Measurements from ENCODE around the gene TIPIN. TPM values are rescaled to one million over a fixed set of nuclear protein-coding genes. Genes with fewer than 3 reads are reported as not detected.
"Not testable (repeated sequence)": the region's sequence is repeated elsewhere in the genome, so short reads cannot be mapped to it uniquely, and the experiment has no call there.

TIPIN gene, protein sequence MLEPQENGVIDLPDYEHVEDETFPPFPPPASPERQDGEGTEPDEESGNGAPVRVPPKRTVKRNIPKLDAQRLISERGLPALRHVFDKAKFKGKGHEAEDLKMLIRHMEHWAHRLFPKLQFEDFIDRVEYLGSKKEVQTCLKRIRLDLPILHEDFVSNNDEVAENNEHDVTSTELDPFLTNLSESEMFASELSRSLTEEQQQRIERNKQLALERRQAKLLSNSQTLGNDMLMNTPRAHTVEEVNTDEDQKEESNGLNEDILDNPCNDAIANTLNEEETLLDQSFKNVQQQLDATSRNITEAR
- 10 to 100 TPM; 13.2 to 19.6 (median 17.9) TPM for polyA plus RNA-seq (ENCODE audit: insufficient read length in 4 of 4)

GRCh38 chr15:66356359-66357236, at the start of gene TIPIN:
Gene TIPIN, minus strand, starts transcription at chr15:66356685. Its CDS starts 3,738 bp downstream, at chr15:66352947.
- peak; percentile 80 to 91 (median 88) for DNase-seq (ENCODE audit: low read depth in 4 of 4, low spot score in 3 of 4)

- peak in 2 of 4 donors; percentile 50 to 54 for DNase-seq (ENCODE audit: low read depth in 4 of 4, low spot score in 3 of 4)
These were observed 49.1 kb upstream of the TIPIN start for GRCh38 chr15:66405615-66406014.

- DNase-seq (ENCODE audit: low read depth in 4 of 4, low spot score in 3 of 4), result no peak
These were observed 48.5 kb upstream of the TIPIN start for GRCh38 chr15:66405007-66405406.

DNA sequence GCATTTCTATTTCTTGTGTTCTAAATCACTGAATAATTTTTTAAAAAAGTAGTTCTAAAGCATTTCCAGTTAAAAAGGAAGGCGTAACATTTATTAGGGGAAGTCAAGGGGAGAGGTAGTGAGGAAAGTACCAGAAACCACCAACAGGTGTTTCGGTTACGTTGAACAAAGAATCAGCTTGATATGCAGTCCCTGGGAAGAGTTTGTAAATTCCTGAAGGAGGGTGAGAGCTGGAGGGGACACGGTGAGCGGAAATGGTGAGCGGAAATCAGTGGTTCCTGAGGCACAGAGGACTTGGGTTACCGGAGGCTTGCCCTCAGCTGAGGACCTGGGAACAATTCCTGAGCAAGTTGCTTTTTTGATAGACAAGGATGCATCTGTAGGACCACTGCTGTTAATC, 48.0 kb upstream of the TIPIN start:
- peak in 1 of 4 donors; percentile 19 for DNase-seq (ENCODE audit: low read depth in 4 of 4, low spot score in 3 of 4)

- DNase-seq (ENCODE audit: low read depth in 4 of 4, low spot score in 3 of 4), result no peak
These were observed 47.6 kb upstream of the TIPIN start for GRCh38 chr15:66404122-66404521.

DNA sequence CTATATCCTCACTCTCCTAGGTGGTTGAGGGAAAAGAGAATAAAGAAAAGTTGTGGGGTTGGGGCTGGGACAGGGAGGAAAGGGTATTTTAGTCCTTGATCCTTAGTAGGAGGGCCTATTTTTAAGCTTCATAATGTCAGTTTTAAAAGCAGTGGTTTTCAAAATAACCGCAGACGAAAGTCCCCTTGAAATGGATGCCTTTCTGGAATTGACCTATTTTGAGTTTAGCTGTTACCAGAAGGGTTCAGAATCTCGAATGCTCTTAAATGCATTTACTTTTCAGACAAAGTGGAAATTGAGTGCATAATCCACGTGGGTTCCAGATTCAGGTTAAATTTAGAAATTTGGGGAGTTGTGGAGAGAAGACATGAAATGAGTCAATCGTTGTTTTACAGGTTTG, 46.8 kb upstream of the TIPIN start:
- no peak for DNase-seq (ENCODE audit: low read depth in 4 of 4, low spot score in 3 of 4)

- no peak for DNase-seq (ENCODE audit: low read depth in 4 of 4, low spot score in 3 of 4)
These were observed 46.3 kb upstream of the TIPIN start for GRCh38 chr15:66402761-66403284.

DNA sequence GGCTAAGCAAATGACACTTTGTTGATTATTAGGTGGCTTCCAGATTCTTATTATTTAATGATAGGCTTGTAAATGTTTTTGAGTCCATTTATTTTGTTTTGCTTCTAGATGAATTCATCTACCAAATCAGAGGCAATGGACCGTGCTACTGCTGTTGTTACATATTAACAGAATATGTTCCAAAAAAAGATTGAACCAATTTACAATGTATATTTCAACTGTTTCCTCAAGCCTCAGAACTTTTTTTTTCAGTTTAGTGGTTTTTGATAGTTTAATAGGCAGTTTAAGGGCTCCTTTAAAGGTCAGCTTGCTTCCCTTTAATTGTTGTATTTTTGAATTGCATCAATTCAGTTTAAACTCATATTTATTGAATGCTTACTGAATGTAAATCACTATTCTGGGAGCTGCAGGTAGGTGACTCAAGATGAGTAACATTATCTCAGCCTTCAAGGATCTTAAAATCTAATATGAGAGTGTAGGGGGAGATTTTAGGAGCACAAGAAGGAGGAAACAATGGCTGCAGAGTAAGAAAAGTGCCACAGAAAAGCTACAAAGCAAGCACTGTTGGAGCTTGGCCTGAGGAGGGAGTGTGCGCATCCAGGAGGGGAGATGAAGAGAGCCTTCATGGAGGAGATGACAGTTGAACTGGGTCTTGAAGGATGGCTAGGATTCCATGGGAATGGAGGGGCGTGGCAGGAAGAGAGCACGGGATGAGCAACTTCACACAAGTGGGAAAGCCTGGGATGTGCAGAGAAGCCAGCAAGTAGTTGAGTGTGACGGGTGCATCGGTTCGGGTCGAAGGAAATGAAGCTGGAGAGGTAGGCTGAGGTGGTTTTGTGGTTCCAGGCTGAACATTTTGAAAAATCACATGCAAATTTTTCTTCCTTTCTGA, 44.9 kb upstream of the TIPIN start:
- no peak for DNase-seq (ENCODE audit: low read depth in 4 of 4, low spot score in 3 of 4)

GRCh38 chr15:66400351-66400774, 43.9 kb upstream of the TIPIN start:
- no peak for DNase-seq (ENCODE audit: low read depth in 4 of 4, low spot score in 3 of 4)

DNA sequence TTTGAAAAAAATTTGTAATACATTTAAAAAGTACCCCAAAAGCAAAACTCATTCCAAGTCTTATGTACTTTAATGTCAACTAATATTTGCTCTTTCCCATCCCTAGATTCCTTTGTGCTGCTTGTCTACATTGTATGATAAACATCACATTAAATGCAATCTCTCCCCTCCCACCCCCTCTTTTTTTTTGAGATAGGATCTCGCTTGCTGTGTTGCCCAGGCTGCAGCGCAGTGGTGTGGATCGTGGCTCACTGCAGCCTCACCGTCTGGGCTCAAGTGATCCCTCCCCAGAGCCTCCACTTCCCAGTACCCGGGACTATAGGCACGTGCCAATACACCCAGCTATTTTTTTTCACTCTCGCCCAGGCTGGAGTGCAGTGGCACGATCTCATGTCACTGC, 42.8 kb upstream of the TIPIN start:
- DNase-seq (ENCODE audit: low read depth in 4 of 4, low spot score in 3 of 4), result no peak

GRCh38 chr15:66394915-66395314, 38.4 kb upstream of the TIPIN start:
- no peak for DNase-seq (ENCODE audit: low read depth in 4 of 4, low spot score in 3 of 4)

- DNase-seq (ENCODE audit: low read depth in 4 of 4, low spot score in 3 of 4), result no peak
These were observed 38.0 kb upstream of the TIPIN start for GRCh38 chr15:66394472-66394871.

DNA sequence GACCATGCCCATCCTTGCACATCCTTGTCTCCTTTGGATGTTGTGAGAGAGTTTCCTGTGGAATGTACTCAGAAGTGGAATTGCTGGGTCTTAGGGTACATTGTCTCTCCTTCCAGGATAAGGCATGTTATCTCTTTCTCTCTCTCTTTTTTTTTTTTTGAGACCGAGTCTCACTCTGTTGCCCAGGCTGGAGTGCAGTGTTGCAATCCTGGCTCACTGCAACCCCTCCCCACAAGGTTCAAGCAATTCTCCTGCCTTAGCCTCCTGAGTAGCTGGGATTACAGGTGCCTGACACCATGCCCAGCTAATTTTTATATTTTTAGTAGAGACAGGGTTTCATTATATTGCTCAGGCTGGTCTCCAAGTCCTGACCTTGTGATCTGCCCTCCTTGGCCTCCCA, 36.6 kb upstream of the TIPIN start:
- not testable (repeated sequence) for DNase-seq (ENCODE audit: low read depth in 4 of 4, low spot score in 3 of 4)

- no peak for DNase-seq (ENCODE audit: low read depth in 4 of 4, low spot score in 3 of 4)
These were observed 34.2 kb upstream of the TIPIN start for GRCh38 chr15:66390678-66391077.

DNA sequence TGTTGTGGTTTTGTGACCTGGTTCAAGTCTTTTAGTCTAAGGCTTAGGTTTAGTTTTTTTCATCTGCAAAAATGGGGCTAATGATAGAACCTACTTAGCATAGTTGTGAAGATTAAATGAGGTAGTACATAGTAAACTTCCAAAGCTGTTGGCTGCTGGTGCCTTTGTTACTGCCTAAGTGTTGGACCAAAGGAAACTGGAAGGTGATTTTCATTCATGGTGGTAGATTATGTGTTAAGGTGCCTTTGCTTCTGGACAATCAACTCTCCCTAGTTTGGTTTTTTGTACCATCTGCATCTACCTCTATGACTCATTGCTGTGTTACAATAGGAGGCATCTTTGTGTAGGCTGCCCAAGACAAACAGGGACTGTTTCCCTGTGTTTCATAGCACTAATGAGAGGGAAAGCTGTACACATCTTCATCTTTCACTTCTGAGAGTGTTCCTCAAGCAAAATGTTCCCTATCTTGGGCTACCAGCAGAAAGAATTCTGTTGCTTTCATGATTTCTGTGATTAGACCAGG, 33.4 kb upstream of the TIPIN start:
- DNase-seq (ENCODE audit: low read depth in 4 of 4, low spot score in 3 of 4), result no peak

DNA sequence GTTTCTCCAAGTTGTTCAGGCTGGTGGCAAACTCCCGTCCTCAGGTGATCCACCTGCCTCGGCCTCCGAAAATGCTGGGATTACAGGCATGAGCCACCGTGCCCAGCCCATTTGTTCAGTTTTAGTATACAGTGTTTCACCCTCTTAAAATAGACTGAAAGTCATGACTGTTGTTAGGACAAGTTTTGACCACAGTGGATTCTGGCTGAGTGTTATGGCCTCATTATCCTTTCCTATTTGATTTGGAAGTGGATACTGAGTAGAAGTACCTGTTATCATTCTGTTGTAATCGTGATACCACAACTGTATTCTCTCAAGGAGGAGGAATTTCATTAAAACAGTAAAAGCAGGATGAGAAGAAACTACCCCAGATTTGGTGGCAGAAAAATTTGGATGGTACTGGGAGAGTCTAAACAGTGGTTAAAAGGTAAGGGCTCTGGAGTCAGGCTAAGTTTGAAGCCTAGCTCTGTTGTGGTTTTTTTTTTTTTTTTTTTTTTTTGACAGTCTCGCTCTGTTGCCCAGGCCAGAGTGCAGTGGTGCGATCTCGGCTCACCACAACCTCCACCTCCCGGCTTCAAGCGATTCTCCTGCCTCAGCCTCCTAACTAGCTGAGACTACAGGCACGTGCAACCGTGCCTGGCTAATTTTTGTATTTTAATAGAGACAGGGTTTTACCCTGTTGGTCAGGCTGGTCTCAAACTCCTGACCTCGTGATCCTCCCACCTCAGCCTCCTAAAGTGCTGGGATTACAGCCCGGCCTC, 32.8 kb upstream of the TIPIN start:
- no peak for DNase-seq (ENCODE audit: low read depth in 4 of 4, low spot score in 3 of 4)

- DNase-seq (ENCODE audit: low read depth in 4 of 4, low spot score in 3 of 4), result no peak
These were observed 32.1 kb upstream of the TIPIN start for GRCh38 chr15:66388576-66388975.

DNA sequence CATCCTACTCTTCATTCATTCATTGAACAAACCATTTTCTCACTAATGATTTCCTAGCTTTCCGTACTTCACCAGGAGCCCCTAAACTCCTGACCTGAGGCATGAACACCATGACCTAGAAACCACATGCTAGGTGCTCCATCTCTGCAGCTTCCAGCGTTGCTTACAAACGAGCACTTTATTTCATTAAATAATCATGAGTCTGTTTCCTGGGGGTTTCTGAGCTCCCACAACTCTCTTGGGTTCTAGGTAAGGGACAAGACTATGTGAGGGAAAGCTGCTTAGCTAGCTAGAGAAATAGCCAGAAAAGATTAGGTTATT, 31.5 kb upstream of the TIPIN start:
- DNase-seq (ENCODE audit: low read depth in 4 of 4, low spot score in 3 of 4), result no peak

- peak in 1 of 4 donors; percentile 27 for DNase-seq (ENCODE audit: low read depth in 4 of 4, low spot score in 3 of 4)
These were observed 30.9 kb upstream of the TIPIN start for GRCh38 chr15:66387163-66388042.

Measured in left renal pelvis (tissue), 4 donors.